Measurements from ENCODE around the gene FKRP.

FKRP gene

DNA sequence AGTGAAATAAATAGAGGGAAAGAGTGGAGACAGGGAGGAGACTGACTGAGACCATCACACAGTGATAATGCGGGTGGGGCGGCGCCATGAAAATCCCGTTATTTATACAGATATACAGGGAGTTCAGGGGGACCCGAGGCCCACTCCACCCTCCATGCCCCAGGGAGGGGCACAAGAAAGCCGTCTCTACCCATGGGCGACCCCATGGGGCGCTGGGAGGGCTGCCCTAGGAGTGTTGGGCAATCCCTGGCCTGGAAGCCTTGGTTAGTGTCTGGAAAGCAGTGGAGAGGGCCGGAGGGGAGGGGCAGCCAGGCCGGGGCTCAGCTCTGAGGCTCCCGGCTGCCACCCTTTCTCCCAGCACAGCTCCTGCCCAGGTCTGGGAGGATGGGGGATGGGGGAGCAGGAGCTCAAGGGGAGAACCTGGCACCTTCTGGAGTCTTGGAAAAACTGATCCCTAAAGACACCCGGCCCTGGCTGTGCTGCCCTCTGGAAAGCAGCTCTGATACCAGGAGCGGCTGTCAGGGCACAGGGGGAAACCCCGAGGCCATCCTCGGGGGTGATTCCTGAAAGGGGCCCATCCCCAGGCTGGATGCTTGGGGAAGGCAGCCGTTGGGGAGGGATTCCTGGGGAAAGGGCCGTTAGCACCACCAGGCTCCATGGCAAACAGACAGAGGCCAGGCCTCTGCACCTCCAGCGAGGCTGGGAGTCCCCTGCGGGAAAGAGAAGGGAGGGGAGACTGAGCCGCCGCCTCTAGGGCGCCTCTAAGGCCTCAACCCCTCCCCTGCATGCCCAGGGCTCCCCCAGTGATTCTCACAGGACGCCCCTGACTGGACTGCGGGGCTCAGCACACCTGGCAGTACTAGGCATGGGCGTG, 26.0 kb upstream of the FKRP start:
- DNase-seq (ENCODE audit: low read depth in 2 of 2), result no peak

DNA sequence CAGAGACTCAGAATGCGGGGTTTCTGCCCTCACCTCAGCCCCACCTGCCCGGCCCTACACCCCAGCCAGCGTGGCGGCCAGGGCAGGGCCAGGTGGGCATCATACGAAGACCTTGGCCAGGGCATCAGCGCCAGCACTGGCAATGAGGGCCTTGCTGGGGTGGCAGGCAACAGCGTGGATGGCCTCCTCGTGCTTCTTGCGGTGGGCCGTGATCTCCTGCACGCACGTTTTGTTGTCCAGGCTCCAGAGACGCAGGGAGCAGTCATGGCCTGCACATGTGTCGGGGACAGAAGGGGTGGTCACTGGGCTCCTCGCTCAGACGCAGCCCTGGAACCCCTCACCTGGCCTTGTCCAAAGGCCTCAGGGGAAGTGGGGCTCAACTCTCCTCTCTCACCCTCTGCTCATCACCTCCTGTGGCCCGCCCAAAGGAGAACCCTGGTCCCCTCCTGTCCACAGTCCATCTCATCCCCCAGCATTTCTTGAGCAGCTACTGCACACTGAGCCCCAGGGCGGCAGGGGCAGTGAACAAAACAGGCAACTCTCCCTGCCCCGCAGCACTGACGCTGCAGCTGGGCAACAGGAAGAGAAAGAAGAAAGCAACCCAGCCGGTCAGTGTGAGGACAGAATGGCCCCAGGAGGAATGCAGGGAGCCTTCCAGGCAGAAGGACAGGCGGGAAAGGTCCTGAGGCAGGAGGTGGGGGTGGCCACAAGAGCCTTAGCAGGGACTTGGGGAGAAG, 25.2 kb upstream of the FKRP start:
- no peak for DNase-seq (ENCODE audit: low read depth in 2 of 2)

DNA sequence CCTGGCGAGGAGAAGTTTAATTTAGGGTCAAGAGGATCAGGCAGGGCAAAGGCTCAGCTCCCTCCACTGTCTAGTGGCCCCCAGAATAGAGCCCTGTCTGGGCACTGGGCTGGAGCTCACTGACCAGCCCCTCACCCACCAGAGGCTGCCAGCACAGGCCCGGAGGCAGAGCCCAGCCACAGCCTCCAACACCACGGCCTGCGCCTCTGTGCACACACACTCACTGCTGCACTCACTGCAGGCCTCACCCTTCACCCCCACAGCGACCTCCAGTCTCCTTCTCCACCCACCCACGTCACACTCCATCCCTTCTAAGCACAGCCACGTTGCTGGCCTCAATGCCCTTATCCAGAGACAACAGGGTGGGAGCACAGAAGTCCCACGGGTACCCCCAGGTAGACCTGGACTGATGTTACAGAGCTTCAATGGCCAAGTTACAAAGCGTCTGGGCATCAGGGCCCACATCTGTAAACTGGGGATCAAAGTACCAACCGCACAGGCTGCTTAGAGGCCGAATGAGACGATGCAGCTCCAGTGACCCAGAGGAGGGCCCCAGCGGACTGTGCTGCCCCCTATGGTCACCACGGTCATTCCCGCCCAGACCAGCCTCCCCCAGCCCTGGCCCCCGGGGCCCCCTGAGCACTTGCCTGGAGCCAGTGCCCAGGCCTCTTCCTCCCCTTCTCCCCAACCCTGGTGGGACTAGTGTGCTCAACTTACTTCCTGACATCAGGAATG, 24.4 kb upstream of the FKRP start:
- DNase-seq (ENCODE audit: low read depth in 2 of 2), result no peak

DNA sequence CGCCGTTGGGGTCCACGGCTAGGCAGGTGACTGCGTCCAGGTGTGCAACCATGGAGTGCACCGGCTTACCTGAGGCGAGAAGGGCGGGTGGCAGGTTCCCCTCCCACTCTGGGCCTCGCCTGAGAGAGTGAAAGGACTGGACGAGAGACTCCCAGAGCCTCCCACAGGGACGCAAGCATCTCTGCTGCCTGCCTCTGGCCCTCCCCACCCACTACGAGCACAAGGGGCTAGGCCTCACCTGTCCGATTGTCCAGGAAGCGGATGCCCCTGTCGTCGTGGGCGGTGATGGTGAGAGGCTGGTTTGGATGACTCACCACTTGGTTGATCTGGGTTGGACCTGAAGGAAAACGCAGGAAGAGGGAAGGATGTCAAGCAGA, 23.9 kb upstream of the FKRP start:
- DNase-seq (ENCODE audit: low read depth in 2 of 2), result no peak

DNA sequence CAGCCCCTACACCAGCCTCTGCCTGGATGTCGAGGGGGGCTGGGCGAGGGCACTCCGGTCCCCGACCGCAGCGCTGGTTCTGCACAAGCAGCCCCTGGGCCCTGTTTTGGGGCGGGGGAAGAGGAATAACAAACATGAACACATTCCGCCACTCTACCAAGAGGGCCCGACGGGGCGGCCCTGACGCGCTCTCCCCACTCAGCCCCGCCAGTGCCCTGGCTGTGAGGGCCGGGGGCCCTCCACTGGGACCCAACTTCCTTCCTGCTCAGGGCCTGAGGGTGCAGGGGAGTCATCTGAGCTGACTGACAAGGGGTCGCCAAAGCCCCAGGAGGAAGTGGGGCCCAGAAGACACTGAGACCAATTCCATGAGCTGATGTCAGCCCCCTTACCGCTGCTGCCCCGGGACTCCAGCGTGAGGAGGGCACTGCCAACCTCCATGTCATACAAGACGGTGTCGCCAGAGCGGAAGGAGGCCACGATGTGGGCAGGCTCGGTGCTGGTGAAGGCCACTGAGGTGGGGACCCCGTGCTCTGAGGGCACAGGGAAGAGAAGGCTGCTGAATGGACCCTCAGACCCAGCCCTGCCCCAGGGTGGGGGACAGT, 23.3 kb upstream of the FKRP start:
- DNase-seq (ENCODE audit: low read depth in 2 of 2), result no peak

DNA sequence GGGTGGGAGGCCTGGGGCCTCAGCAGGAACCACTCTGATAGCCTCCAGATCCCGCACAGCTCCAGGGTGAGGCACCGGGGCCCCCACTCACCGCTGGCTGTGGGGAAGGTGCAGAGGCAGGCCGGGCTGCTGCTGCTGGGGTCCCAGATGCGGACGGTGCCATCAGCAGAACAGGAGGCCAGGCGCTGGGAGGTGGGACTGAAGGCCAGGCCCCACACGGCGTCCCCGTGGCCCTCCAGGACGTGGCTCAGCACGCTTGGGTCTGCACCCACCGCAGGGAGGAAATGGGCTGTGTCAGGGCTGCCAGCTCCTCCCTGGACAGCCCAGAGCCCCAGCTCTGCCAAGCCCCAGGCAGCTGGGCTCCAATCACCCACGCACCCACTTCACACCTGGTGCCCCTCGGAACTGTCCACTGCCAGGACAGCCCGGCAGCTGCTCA, 22.8 kb upstream of the FKRP start:
- DNase-seq (ENCODE audit: low read depth in 2 of 2), result no peak

DNA sequence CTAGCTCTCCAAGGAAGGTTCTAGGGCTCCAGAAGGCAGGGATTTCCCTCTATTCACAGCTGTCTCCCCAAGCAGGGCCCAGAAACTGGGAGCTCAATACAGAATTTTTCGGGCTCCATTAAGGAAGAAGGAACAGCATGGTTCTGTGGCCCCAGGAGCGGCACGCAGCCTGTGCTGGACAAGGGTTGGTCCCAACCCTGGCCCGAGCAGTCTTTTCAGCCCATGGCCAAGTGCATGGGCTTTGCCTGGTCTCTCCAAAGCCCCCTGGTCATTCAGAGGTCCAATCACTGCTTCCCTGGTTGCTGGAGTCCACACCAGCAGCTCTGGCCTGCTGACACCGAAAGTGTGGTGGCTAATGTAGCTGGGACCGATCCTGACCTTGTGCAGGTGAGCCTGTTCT, 22.4 kb upstream of the FKRP start:
- DNase-seq (ENCODE audit: low read depth in 2 of 2), result no peak

DNA sequence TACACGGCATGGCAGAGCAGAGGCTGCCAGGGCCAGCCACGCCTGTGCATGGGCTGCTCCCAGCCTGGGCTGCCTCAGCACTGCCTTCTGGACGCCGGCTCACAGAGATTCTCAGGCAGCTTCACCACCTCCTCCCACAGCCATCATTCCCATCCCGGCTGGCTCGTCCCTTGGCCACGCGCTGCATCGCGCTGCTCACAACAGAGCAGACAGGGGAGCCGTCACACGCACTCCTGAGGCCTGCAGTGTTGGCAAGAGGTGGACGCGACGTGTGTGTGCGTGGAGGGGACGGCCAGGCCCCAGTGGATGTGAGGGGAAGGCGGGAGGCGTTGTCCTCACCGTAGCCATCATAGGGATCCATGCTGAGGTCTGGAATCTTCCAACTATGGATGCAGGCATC, 21.4 kb upstream of the FKRP start:
- DNase-seq (ENCODE audit: low read depth in 2 of 2), result no peak

DNA sequence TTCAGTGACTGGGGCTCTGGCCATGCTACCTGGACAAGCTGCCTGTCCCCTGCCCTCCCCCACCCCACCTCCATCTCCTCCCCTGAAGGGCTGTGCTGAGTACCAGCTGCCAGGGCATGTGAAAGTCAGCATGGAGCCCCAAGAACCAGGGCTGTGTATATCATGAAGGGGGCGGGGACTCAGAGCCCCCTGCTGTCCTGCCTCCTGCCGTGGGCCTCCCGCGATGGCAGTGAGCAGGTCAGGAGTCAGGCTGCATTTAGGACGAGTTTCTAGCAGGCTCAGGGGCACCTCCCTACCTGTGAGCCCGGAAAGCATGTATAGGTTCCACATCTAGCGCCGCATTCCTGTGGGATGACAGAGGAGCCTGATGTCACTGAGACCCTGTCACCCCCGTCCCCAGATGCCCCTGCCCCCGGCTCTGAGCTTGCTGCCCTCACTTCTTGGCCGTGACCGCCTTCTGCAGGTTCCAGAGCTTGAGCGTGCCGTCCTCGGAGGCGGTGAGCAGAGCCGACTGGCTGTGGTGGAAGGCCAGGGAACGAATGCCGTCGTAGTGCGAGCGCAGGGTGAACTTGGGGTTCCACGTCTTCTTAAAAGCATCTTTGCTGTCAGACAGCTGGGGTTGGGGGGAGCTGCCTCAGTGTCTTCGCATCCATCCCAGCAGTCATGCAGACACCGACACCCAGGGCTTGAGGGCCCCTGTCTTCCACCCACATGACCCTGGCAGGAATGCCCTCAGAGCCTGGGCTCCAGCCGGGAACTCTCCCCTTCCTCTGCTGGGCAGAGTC, 20.6 kb upstream of the FKRP start:
- no peak for DNase-seq (ENCODE audit: low read depth in 2 of 2)

DNA sequence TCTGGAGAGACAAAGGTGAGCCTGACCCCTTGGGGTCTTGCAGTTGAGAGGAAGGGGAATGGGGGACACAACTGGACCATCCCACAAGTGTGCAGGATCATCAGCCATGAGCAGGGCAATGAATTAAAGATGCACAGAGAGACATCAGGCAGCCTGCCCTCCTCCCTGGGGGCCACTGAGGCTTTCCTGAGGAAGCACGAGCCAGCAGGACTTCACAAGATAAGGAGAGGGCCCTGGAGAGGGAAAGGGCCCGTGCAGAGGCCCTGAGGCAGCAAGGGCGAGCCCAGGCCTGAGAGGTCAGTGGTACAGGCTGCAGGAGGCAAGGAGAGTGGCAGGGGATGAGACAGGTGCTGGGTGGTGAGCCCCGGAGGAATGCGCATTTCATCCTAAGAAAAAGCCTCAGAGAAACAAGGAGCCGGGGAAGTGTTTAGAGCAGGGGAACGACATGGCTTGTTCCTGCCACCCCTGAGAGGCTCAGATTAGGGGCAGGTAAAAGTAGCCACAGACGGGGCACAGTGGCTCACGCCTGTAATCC, 19.9 kb upstream of the FKRP start:
- no peak for DNase-seq (ENCODE audit: low read depth in 2 of 2)

DNA sequence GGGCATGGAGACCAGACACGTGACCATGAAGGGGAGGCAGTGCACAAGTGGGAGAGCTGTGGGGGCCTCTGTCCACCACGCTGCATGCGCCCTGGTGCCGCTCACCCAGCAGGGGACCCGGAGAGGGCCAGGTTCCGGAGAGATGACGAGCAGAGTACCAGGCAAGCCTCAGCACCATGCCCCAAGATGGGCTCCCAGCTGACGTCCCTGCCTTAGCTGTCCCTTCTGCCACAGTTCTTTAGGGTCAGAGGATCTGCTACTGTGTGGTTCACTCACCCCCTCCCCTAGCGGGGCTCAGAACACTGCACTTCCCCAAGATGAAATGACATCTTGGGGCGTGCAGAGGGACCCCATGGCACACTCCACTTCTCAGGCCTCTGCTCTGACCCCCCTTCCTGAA, 19.3 kb upstream of the FKRP start:
- DNase-seq (ENCODE audit: low read depth in 2 of 2), result no peak

DNA sequence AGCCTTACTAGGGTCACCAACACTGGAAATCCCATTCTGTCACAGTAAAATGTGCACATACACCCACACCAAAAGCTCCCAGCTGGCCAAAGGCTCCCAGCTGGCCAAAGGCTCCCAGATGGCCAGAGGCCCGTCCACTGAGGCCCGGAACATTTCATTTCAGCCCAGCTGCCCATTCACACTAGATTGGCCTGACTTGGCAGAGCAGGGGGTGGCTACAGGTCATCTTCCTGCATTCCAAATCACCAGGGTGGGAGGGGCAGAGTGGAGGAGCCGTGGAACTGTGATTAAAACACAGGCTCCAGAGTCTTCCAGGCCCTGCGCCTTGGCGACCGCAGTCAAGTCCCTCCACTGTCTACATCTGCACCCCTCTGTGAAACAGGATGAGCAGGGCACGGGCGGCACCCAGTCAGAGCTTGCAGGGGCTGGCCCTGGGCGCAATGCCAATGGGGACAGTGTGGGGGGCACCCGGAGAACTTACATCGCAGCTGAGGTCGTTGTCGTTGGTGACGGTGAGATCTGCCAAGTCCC, 18.8 kb upstream of the FKRP start:
- no peak for DNase-seq (ENCODE audit: low read depth in 2 of 2)

DNA sequence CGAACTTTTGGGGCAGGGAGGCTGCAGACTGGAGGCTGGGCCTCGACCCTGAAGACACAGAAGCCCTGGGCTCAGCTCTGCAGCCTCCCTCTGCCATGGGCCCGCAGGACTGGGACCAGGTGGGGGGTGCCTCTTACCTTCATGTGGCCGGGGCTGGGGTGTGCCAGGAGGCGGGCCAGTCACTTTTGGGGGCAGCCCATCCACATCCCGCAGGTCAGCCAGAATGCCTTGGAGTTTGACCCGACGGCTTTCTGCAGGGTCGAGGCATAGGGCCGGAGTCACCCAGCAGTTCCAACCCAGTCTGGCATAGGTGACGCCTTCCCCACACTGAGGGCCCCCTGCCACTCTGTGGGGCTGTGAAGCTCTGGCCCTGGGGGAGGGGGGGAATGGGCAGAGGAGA, 18.1 kb upstream of the FKRP start:
- DNase-seq (ENCODE audit: low read depth in 2 of 2), result no peak

DNA sequence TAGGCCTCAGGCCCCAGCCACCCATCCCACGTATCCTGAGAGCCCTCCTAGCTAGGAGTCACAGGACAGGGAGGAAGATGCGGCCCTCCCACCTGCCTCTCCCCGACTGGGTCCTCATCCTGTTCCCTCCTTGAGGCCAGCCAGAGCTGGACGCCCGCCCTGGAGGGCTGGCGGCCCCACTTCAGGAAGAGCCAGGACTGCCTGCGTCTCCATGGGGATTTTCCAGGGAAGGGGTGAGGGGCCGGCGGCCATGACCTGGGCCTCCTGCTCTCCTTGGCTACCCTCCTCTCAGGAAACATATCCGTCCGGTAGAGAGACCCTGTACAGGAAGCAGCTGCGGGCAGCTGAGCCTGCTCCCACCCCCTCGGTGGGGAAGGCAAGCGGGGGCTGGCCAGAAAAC, 17.6 kb upstream of the FKRP start:
- DNase-seq (ENCODE audit: low read depth in 2 of 2), result no peak

DNA sequence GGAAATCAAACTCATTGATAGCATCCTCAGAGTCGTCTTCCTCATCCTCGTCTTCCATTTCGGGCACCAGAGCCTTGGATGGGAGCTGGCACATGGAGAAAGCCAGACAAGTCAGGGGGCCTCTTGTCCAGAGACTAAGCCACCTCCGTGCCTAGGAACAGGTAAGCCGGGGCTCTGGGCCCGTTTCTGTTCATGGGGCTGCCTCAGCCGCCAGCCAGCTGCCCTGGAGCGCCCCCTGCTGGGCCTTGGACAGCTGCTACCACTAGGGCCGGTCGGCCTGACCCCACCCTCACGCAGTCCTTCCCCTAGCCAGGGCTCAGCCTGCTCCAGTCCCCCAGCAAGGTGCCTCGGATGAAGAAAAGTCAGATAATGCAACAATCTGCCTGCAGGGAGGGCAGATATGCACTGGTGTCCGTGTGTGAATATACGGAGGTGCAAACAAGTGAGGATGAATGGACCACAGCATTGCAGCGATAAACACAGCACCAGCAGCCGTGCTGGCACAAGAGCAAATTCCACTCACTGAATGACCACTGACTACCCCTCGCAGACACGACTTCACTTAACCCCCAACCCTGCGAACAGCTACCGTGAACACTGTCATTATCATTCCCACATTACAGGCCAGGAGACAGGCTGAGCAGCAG, 17.0 kb upstream of the FKRP start:
- peak; percentile 74 to 77 for DNase-seq (ENCODE audit: low read depth in 2 of 2)

DNA sequence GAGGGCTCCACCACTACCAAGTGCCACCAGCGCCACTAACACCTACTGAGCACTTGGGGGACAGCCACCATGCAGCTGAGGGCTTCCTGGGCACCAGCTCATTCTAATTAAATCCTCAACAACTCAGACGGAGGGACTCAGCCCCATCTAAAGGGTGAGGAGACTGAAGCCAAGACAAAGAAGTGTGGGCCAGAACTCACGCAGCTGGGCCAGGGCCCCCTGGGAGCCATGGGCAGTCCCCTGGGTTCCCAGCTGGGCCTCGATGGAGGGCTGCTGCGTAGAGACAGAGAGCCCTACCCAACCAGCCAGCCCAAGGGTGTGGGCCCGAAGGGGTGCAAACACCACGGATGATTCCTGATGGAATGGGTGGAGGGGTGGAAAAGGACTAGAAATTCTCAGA, 16.2 kb upstream of the FKRP start:
- no peak for DNase-seq (ENCODE audit: low read depth in 2 of 2)

DNA sequence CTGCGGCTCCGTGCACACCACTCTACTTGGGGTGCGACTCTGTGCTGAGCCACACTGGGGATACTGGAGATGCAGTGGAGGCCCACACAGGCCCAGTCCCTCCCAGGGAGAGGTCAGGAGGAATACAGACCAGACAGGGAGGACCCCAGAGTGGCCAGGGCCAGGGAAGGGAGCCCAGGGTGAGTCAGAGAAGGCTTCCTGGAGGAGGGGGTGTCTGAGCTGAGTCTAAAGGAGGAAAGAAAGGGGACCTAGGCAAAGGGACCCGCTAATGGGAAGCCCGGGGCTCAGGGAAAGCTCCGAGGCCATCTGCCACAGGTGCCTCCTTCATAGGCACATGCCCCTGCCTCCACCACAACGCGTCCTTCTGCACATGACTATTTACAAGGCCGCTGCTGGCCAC, 15.7 kb upstream of the FKRP start:
- no peak for DNase-seq (ENCODE audit: low read depth in 2 of 2)

DNA sequence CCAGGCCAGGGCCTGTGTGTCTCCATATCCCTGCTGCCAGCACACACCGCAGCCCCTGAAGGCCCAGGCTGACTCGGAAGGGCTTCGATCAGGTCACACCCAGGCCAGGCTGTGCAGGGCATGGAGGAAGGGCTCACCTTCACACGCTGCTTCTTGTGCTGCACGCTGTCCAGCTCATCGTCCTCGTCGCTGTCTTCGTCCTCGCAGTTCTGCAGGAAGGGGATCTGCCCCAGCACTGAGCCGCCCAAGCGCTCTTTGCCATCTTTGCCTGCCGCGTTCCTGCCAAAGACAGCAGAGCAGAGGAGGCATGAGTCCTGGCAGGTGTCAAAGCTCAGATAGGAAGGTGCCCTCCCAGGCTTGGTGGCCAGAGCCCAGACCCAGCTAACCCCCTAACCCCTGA, 15.3 kb upstream of the FKRP start:
- DNase-seq (ENCODE audit: low read depth in 2 of 2), result no peak

DNA sequence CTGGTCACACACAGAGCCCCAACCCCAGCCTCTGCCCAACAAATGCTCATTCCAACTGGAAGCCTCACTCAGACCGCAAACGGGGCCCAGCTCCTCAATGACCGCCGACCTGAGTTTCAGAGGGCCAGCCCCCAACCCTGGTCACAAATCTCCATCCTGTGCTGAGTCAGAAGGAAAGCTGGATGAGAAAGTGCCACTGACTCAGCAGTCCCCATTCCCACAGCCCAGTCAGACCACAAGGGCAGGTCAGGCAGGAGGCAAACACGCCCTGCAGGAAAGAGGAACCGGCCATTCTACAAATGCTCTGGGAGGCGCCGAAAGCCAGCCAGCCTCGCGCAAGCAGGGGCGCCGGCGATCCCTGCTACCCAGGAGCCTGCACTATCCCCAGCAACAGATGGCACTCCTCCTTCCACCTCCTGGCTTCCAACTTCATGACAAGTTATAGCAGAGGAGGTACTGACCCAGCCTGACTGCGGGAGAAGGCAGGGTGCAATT, 14.8 kb upstream of the FKRP start:
- DNase-seq (ENCODE audit: low read depth in 2 of 2), result no peak

DNA sequence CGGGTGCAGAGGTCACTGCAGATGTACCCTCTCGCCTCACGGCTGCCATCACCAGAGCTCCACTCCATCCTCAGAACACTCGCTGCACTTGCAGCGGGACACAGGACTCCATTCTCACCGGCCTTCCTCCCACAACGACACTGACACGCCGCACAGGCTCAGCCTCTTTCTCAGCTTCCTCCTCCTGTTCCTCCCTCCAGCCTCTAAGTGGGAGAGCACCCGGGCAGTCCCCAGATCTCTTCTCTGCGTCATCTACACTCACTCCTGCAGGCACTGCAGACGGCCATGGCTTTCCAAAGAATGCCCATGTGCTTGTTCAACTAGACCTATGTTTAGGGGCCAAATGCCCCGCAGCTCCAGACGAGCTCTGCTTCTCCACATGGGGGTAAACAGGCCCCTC, 14.3 kb upstream of the FKRP start:
- no peak for DNase-seq (ENCODE audit: low read depth in 2 of 2)

Data from stimulated activated CD4-positive, alpha-beta T cell treated with anti-CD3 and anti-CD28 coated beads, Interleukin-4, amount 100 ng/mL, for 48 hours (primary cell).